Osteocyte (in vitro differentiated cells): ENCODE results near the gene TIMM17B. TPM values are rescaled to one million over a fixed set of nuclear protein-coding genes. Genes with fewer than 3 reads are reported as not detected.

Experiments
- DNase-seq: peaks from one replicate; pipeline ENCODE4 v3.0.0; 2021; ENCODE audit warnings: mixed read lengths; ENCODE audit not compliant: unreplicated experiment; ENCODE audit errors: extremely low spot score
- H3K27ac Mint-ChIP-seq: one replicate; pipeline ENCODE4 v1.8.0; 2021; ENCODE audit warnings: mild to moderate bottlenecking, mixed read lengths; ENCODE audit not compliant: unreplicated experiment
- H3K27me3 Mint-ChIP-seq: one replicate; pipeline ENCODE4 v1.8.0; 2021; ENCODE audit warnings: mixed read lengths; ENCODE audit not compliant: unreplicated experiment
- H3K36me3 Mint-ChIP-seq: one replicate; pipeline ENCODE4 v1.8.0; 2021; ENCODE audit warnings: mixed read lengths; ENCODE audit not compliant: unreplicated experiment
- H3K4me1 Mint-ChIP-seq: one replicate; pipeline ENCODE4 v1.8.0; 2021; ENCODE audit warnings: mixed read lengths; ENCODE audit not compliant: unreplicated experiment
- H3K4me3 Mint-ChIP-seq: one replicate; pipeline ENCODE4 v1.8.0; 2021; ENCODE audit warnings: mild to moderate bottlenecking, moderate library complexity, mixed read lengths; ENCODE audit not compliant: unreplicated experiment
- H3K9me3 Mint-ChIP-seq: one replicate; pipeline ENCODE4 v1.8.0; 2021; ENCODE audit warnings: mixed read lengths; ENCODE audit not compliant: unreplicated experiment
- total RNA-seq: library from RNA; stranded (reverse); gene quantifications from 2 replicates; pipeline ENCODE4 v1.2.1, GENCODE V29; 2021
- TF ChIP-seq, protein P1 (sequence below): fragments of 200-600 bp; sonication (generic); IDR thresholded peaks from 2 replicates; pipeline ENCODE4 v1.5.0; 2021; ENCODE audit warnings: antibody characterized with exemption, mild to moderate bottlenecking, moderate library complexity

Gene TIMM17B
- total RNA-seq, 1 donor from 2014 or later: 45.6 TPM

DNA sequence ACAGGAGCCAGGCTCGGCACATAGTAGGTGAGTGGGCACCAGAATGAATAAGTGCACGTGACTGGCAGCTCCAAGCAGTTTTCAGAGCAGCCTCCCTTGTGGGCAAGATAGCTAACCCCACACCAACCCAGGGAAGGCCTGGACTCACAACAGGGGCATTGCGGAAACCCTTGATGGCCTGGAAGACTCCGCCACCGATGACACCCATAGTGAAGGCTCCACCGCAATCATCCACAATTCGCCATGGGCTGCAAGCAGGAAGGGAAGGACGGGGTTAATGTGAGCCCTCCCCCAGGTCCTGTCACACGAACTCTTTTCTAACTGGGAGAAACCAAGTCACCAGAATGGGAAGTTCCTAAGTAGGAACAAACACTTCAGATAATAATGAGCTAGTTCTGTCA lies 957 bp downstream of the TIMM17B start:
- TF ChIP-seq, protein P1, sequence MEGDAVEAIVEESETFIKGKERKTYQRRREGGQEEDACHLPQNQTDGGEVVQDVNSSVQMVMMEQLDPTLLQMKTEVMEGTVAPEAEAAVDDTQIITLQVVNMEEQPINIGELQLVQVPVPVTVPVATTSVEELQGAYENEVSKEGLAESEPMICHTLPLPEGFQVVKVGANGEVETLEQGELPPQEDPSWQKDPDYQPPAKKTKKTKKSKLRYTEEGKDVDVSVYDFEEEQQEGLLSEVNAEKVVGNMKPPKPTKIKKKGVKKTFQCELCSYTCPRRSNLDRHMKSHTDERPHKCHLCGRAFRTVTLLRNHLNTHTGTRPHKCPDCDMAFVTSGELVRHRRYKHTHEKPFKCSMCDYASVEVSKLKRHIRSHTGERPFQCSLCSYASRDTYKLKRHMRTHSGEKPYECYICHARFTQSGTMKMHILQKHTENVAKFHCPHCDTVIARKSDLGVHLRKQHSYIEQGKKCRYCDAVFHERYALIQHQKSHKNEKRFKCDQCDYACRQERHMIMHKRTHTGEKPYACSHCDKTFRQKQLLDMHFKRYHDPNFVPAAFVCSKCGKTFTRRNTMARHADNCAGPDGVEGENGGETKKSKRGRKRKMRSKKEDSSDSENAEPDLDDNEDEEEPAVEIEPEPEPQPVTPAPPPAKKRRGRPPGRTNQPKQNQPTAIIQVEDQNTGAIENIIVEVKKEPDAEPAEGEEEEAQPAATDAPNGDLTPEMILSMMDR: no peak
- Mint-ChIP-seq H3K4me1 (peaks cover 21% of the 10 kb centered on the region), H3K27me3 (no peaks in the 10 kb centered on the region), H3K9me3 (no peaks in the 10 kb centered on the region), H3K4me3 (peak overlapping the region; percentile 84), H3K27ac (peak overlapping the region; percentile 93), H3K36me3 (peaks cover 2% of the 10 kb centered on the region)
- no peak for DNase-seq

DNA sequence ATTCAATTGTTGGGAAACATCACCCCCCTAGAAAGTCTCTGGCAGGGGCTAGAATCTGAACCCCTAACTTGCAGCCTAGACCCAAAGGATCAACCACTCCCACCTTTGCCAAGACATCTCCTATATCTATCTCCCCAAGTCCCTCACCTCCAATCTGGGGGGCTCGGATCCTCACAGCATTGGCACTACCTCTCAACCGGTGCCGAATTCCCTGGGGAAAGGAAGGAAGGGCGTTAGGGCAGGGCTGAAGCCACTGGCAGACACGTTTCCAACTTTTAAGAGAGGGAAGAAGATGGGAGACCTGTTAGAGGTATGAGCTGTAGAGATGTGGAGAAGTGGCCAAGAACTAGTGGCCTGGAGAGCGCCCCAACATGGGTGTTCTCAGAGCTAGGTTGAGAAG lies 2.7 kb downstream of the TIMM17B start:
- Mint-ChIP-seq H3K4me1 (peaks cover 23% of the 10 kb centered on the region), H3K36me3 (peaks cover 1% of the 10 kb centered on the region), H3K27ac (no peak overlapping the region), H3K27me3 (no peaks in the 10 kb centered on the region), H3K9me3 (no peaks in the 10 kb centered on the region), H3K4me3 (no peak overlapping the region)
- TF ChIP-seq, protein P1: no peak
- DNase-seq: no peak

DNA sequence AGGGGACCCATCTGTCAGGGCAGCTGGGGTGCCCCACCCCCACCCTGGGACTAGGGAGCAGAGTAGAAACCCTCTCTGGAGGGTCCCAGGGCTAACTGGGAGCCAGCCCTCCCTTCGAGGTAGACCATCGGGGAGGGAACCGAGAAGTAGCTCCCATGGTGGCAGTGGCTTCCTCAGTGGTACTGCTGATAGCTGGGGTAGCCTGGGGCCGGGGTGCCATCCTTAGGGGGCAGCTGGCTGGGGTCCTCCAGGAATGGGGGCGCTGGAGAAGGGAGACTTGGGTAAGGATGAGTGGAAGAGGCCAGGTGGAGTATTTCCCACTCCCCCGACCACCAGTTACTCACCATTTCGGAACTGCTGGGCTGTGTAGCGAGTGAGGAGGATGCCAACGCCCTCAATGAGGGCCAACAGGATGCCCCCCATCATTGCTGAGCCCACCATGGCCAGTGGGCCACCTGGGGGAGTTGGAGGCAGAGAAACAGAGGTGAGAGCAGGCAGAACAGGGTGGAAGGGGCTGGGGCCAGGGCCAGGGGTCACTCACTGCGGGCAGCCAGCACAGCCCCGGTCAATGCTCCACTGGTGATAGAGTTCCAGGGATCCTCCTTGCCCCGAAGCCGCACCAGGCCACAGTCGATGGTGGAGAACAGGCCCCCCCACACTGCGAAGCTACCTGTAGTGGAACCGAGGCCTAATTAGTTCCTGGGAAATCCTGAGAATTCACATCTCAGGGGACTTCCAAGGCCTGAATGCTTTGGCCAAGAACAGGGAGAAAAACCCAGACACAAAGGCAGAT lies 3.8 kb downstream of the TIMM17B start:
- TF ChIP-seq, protein P1: no peak
- peaks cover 23% of the 10 kb centered on the region for H3K4me1 Mint-ChIP-seq
- no peaks in the 10 kb centered on the region for H3K9me3 Mint-ChIP-seq

GRCh38 chrX:48892896-48893295 lies 4.7 kb downstream of the TIMM17B start:
- Mint-ChIP-seq H3K4me1 (peaks cover 18% of the 10 kb centered on the region), H3K4me3 (peak overlapping the region; percentile 4), H3K36me3 (peaks cover 1% of the 10 kb centered on the region), H3K9me3 (no peaks in the 10 kb centered on the region), H3K27me3 (no peaks in the 10 kb centered on the region), H3K27ac (no peak overlapping the region)
- TF ChIP-seq, protein P1: no peak
- no peak for DNase-seq

More for the DNA sequence above, 3.8 kb downstream of the TIMM17B start:
- no peak for DNase-seq
- no peak overlapping the region for H3K27ac Mint-ChIP-seq
- H3K27me3 Mint-ChIP-seq: no peaks in the 10 kb centered on the region
- no peak overlapping the region for H3K4me3 Mint-ChIP-seq
- H3K36me3 Mint-ChIP-seq: peaks cover 1% of the 10 kb centered on the region

- H3K4me3 Mint-ChIP-seq: peak overlapping the region; percentile 74
- peak; percentile 90 for DNase-seq
- no peak overlapping the region for H3K27ac Mint-ChIP-seq
- no peaks in the 10 kb centered on the region for H3K27me3 Mint-ChIP-seq
- H3K9me3 Mint-ChIP-seq: no peaks in the 10 kb centered on the region
- H3K4me1 Mint-ChIP-seq: peaks cover 14% of the 10 kb centered on the region
- peaks cover 1% of the 10 kb centered on the region for H3K36me3 Mint-ChIP-seq
- TF ChIP-seq, protein P1: peak; percentile 55
Observed at GRCh38 chrX:48891402-48892288, 5.9 kb downstream of the TIMM17B start.
